Panc1 (cell line): ENCODE results near the gene WBP2NL. TPM values are rescaled to one million over a fixed set of nuclear protein-coding genes. Genes with fewer than 3 reads are reported as not detected.

Source experiments
- ATAC-seq: fragments of 200-7000 bp; cut with Tn5 transposase; 2 replicates; pipeline ENCODE4 v1.9.1; 2020; ENCODE audit warnings: mild to moderate bottlenecking, moderate library complexity
- BruUV-seq: library from RNA; stranded (reverse); fragments of 400-500 nt; replicated peaks from 2 replicates; lab custom pipeline; 2021; lab: Mats Ljungman, UMichigan
- CTCF ChIA-PET: fragments of 300-600 bp; sonication (Branson Sonifier 250); formaldehyde crosslinking; loops from one replicate; lab custom pipeline; 2022; ENCODE audit warnings: antibody characterized with exemption; lab: Charles Lee
- POLR2A ChIA-PET: fragments of 300-600 bp; sonication (Branson Sonifier 250); formaldehyde crosslinking; loops from one replicate; lab custom pipeline; 2022; ENCODE audit warnings: antibody characterized with exemption; lab: Charles Lee
- DNase-seq: peaks from one replicate; pipeline ENCODE4 v3.0.0-alpha.2; 2010; ENCODE audit warnings: low read depth, low spot score
- H3K27ac ChIP-seq: 2 replicates; pipeline ENCODE4 v1.5.1; 2011; ENCODE audit warnings: mild to moderate bottlenecking, low read length, inconsistent platforms
- H3K27me3 ChIP-seq: fragments of 200-500 bp; sonication (Bioruptor generic); 2 replicates; pipeline ENCODE4 v1.6.0; 2014; ENCODE audit warnings: low read length, inconsistent platforms; ENCODE audit not compliant: control insufficient read depth, insufficient read depth
- H3K36me3 ChIP-seq: fragments of 200-500 bp; sonication (Bioruptor generic); 2 replicates; pipeline ENCODE4 v1.5.1; 2014; ENCODE audit warnings: inconsistent platforms, mild to moderate bottlenecking, low read length, moderate library complexity; ENCODE audit not compliant: control insufficient read depth, insufficient read depth
- H3K4me1 ChIP-seq: 2 replicates; pipeline ENCODE4 v1.5.1; 2011; ENCODE audit warnings: inconsistent platforms, mild to moderate bottlenecking, low read length, moderate library complexity; ENCODE audit not compliant: control insufficient read depth, insufficient read depth
- H3K4me3 ChIP-seq, 2 experiments: 2 replicates each; pipeline ENCODE4 v1.5.1; 2011 to 2012; ENCODE audit warnings: low read depth in 2 of 2, low read length in 2 of 2, mild to moderate bottlenecking in 2 of 2, inconsistent platforms in 1 of 2, moderate library complexity in 1 of 2
- H3K9me3 ChIP-seq: fragments of 200-500 bp; sonication (Bioruptor generic); 2 replicates; pipeline ENCODE4 v1.5.1; 2014; ENCODE audit warnings: low read depth, mild to moderate bottlenecking, inconsistent platforms, low read length, moderate library complexity; ENCODE audit not compliant: control insufficient read depth, insufficient read depth
- CTCF ChIP-seq: fragments of 450-650 bp; IDR thresholded peaks from 2 replicates; pipeline ENCODE4 v1.5.1; 2017; ENCODE audit warnings: mild to moderate bottlenecking
- POLR2AphosphoS5 ChIP-seq: IDR thresholded peaks from 2 replicates; pipeline ENCODE4 v1.6.1; 2012; ENCODE audit warnings: mild to moderate bottlenecking, low read depth, low read length, moderate library complexity
- REST ChIP-seq, 2 experiments: IDR thresholded peaks; 2 replicates each; pipeline ENCODE4 v1.6.1; 2011 to 2012; ENCODE audit warnings: low read depth in 2 of 2, control low read depth in 1 of 2, low read length in 1 of 2, mild to moderate bottlenecking in 1 of 2, moderate library complexity in 1 of 2; ENCODE audit not compliant: insufficient read depth in 1 of 2
- SIN3A ChIP-seq: IDR thresholded peaks from 2 replicates; pipeline ENCODE4 v1.6.1; 2012; ENCODE audit warnings: low read depth, mild to moderate bottlenecking, low read length, moderate library complexity, borderline replicate concordance; ENCODE audit not compliant: insufficient read depth
- TCF7L2 ChIP-seq: IDR thresholded peaks from 2 replicates; pipeline ENCODE4 v1.6.1; 2011; ENCODE audit warnings: mild to moderate bottlenecking, low read depth, low read length, inconsistent platforms
- in situ Hi-C: cut with HindIII; loops from 2 replicates; pipeline ENCODE4 v1.10.0; 2016; ENCODE audit warnings: low sequenced_read_pairs, low pct_unique_long_range_greater_than_20kb
- intact Hi-C: fragments of 100-400 bp; cut with micrococcal nuclease; formaldehyde crosslinking; loops from one replicate; pipeline ENCODE4 v1.10.0; 2022; ENCODE audit not compliant: unreplicated experiment
- total RNA-seq: library from RNA; stranded (reverse); gene quantifications from one replicate; pipeline ENCODE4 v1.2.1, GENCODE V29; 2021; ENCODE audit not compliant: unreplicated experiment

WBP2NL gene
- total RNA-seq, 1 experiment from 2014 or later, result 0.44 TPM

DNA sequence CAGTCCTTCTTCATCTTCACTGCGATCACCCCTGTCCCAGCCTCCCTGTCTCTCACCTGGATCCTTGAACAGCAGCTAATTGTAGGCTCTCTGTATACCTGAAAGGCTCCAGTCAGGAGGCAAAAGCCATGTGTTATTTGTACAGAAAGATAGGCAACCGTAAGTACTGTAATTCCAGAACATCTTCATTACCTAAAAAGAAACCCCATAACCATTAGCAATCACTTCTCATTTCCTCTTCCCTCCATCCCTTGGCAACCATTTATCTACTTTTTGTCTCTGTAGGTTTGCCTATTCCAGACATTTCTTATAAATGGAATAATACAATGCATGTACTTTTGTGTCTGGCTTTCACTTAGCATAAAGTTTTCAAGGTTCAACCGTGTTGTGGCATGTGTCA lies 54.2 kb downstream of the WBP2NL start:
- POLR2A ChIA-PET, result no interaction called here
- Histone ChIP-seq H3K9me3 (peaks cover 8% of the 10 kb centered on the region; the same call in 1 of the 2 replicates), H3K36me3 (no peaks in the 10 kb centered on the region), H3K4me1 (no peaks in the 10 kb centered on the region), H3K27me3 (no peaks in the 10 kb centered on the region), H3K4me3 (no peak overlapping the region), H3K27ac (no peak overlapping the region)
- CTCF ChIA-PET, result no interaction called here
- ATAC-seq (no peak), DNase-seq (no peak)
- no peak for TF ChIP-seq CTCF
- no peak for TF ChIP-seq POLR2AphosphoS5
- no peak for TF ChIP-seq REST (IDR thresholded peaks at IDR 0.05; ENCODE audit: insufficient read depth in 1 of 2, low read depth in 2 of 2, low read length in 1 of 2)
- no peak for TF ChIP-seq SIN3A
- TF ChIP-seq TCF7L2, result no peak
- in situ Hi-C loops (no loop called here), intact Hi-C loops (no loop called here)
- no TSS peak for BruUV-seq

GRCh38 chr22:42056757-42057511 lies 58.3 kb downstream of the WBP2NL start:
- ChIA-PET CTCF (interaction anchor here (0.5 kb wide), 1 partner anchor 102 kb away, joined by 6 read pairs; no protein-coding TSS in a partner anchor), POLR2A (no interaction called here)
- in situ Hi-C loops, result no loop called here
- H3K4me3 ChIP-seq, result no peak overlapping the region
- ATAC-seq (no peak), DNase-seq (no peak)
- TF ChIP-seq POLR2AphosphoS5, result no peak
- no peak for TF ChIP-seq SIN3A
- TF ChIP-seq CTCF, result no peak
- no peak for TF ChIP-seq TCF7L2
- no peak for TF ChIP-seq REST (IDR thresholded peaks at IDR 0.05; ENCODE audit: insufficient read depth in 1 of 2, low read depth in 2 of 2, low read length in 1 of 2)
- no peaks in the 10 kb centered on the region for H3K27me3 ChIP-seq
- BruUV-seq, result no TSS peak
- no peaks in the 10 kb centered on the region for H3K36me3 ChIP-seq
- intact Hi-C loops, result no loop called here
- H3K4me1 ChIP-seq, result no peaks in the 10 kb centered on the region
- peaks cover 11% of the 10 kb centered on the region; the same call in 1 of the 2 replicates for H3K9me3 ChIP-seq
- H3K27ac ChIP-seq, result no peak overlapping the region
